Measurements from ENCODE around the gene KCNH6.

Gene KCNH6

DNA sequence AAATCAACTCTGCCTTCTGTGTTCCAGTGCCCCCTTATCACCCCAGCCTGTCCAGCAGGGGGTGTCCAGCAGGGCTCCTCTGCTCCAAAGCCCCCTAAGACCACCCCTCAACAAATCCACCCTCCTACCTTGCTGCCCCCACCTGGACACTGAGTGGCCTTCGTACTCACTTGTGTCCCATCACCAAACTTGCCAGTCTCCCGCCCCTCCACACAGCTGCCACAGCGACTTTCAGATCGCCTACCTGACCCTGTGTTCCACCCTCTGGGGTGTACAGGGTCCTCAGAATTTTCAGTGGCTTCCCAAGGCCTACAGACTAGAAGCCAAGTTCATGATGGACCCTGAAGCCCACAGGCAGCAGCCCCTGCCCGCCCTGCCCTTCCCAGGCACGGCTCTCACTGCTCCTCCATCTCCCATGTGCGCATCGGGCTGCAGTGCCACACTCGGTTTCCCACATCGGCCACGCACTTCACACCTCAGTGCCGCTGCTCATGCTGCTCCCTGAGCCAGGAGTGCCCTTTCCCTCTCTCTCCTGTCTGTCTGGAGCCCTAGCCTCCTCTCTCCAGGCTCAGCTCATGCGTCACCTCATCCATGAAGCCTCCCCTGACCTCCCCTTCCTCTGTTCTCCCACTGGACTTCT is 11.8 kb downstream of the KCNH6 start:
- POLR2A ChIA-PET = no interaction called here
- CTCF ChIA-PET = no interaction called here
- DNase-seq (ENCODE audit: extremely low spot score) = no peak
- TF ChIP-seq, protein P1, sequence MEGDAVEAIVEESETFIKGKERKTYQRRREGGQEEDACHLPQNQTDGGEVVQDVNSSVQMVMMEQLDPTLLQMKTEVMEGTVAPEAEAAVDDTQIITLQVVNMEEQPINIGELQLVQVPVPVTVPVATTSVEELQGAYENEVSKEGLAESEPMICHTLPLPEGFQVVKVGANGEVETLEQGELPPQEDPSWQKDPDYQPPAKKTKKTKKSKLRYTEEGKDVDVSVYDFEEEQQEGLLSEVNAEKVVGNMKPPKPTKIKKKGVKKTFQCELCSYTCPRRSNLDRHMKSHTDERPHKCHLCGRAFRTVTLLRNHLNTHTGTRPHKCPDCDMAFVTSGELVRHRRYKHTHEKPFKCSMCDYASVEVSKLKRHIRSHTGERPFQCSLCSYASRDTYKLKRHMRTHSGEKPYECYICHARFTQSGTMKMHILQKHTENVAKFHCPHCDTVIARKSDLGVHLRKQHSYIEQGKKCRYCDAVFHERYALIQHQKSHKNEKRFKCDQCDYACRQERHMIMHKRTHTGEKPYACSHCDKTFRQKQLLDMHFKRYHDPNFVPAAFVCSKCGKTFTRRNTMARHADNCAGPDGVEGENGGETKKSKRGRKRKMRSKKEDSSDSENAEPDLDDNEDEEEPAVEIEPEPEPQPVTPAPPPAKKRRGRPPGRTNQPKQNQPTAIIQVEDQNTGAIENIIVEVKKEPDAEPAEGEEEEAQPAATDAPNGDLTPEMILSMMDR (IDR thresholded peaks at IDR 0.05; ENCODE audit: control extremely low read depth, extremely low read depth, low read depth, missing control alignments) = no peak

DNA sequence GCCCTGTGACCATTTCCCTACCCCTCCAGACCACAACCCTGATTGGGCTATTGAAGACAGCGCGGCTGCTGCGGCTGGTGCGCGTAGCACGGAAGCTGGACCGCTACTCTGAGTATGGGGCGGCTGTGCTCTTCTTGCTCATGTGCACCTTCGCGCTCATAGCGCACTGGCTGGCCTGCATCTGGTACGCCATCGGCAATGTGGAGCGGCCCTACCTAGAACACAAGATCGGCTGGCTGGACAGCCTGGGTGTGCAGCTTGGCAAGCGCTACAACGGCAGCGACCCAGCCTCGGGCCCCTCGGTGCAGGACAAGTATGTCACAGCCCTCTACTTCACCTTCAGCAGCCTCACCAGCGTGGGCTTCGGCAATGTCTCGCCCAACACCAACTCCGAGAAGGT is 12.5 kb downstream of the KCNH6 start:
- no peak for DNase-seq (ENCODE audit: extremely low spot score)
- TF ChIP-seq, protein P1 (IDR thresholded peaks at IDR 0.05; ENCODE audit: control extremely low read depth, extremely low read depth, low read depth, missing control alignments) = no peak
- POLR2A ChIA-PET = no interaction called here
- CTCF ChIA-PET = no interaction called here

DNA sequence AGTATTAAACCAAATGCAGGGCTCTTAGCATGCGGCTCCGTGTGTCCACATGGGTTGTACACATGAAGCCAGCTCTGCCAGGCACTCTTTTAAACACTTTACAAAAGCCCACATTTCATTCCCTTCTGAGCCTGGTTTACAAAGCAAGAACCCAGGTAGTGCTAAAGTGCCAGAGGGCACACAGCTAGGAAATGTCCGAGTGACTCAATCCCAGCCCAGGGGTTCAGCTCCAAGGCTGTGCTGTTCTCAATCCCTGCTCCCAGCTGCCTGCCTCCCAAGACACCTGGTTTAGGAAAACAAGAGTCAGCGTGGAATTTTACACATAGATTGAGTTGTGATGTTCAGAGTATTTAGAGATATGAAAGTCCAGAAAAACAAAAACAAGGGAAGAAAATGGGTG is 13.8 kb downstream of the KCNH6 start:
- no peak for DNase-seq (ENCODE audit: extremely low spot score)
- CTCF ChIA-PET = interaction anchor here (0.9 kb wide), 1 partner anchor 112 kb away, joined by 3 read pairs; no protein-coding TSS in a partner anchor
- TF ChIP-seq, protein P1 (IDR thresholded peaks at IDR 0.05; ENCODE audit: control extremely low read depth, extremely low read depth, low read depth, missing control alignments) = no peak
- POLR2A ChIA-PET = no interaction called here

DNA sequence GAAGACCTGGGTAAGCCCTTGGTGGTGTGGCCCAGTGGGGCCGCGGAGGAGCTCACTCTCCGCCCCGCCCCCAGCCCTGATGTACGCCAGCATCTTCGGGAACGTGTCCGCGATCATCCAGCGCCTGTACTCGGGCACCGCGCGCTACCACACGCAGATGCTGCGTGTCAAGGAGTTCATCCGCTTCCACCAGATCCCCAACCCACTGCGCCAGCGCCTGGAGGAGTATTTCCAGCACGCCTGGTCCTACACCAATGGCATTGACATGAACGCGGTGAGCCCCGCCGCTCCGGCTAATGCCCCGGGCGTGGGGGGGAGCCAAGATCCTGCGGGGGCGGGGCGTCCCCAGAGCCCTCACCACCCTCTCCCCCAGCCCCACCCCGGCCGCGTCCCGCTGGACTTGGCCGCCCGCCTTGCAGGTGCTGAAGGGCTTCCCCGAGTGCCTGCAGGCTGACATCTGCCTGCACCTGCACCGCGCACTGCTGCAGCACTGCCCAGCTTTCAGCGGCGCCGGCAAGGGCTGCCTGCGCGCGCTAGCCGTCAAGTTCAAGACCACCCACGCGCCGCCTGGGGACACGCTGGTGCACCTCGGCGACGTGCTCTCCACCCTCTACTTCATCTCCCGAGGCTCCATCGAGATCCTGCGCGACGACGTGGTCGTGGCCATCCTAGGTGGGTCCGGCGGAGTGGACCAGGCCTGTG is 15.0 kb downstream of the KCNH6 start:
- CTCF ChIA-PET = no interaction called here
- POLR2A ChIA-PET = no interaction called here
- DNase-seq (ENCODE audit: extremely low spot score) = no peak
- TF ChIP-seq, protein P1 (IDR thresholded peaks at IDR 0.05; ENCODE audit: control extremely low read depth, extremely low read depth, low read depth, missing control alignments) = no peak

DNA sequence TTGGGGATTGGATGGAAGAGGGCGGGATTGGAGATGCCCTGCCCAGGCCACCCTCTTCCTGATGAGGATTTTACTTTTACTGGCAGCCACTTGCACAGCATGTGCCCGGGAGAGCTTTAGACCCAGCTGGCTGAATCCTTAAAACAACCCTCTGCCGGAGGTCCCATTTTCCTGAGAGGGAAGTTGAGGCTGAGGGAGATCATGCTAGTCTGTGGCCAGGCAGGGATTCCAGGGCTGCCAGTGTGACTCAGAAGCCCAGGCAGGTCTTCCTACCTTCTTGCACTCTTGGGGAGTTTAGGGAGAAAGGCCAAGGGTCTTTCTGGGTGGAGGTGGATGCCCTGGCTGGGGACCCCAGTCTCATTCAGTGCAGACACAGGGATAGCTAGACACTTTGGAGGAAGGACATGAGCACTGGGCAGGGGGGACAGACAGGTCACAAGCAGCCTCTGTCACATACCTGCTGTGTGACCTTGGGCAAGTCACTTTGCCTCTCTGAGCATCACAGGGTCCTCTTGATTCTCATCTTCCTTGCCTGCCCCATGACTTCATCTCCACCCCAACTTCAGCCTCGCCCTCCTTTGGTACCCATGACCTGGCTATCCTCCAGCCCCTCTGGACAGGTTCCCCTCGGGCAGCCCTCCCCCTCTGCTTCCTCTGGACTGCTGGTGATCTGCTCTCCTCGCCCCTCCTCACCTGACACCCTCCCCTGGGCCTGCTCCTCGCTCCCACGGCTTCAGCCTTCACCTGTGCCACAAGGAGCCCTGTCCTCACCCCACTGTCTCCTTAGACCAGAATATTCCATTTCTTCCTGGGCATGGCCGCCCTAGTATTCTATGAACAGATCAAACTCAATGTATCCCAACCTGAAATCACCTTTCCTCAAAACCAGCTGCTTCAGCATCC is 15.8 kb downstream of the KCNH6 start:
- TF ChIP-seq, protein P1 (IDR thresholded peaks at IDR 0.05; ENCODE audit: control extremely low read depth, extremely low read depth, low read depth, missing control alignments) = no peak
- ChIA-PET CTCF (no interaction called here), POLR2A (no interaction called here)
- DNase-seq (ENCODE audit: extremely low spot score) = no peak

DNA sequence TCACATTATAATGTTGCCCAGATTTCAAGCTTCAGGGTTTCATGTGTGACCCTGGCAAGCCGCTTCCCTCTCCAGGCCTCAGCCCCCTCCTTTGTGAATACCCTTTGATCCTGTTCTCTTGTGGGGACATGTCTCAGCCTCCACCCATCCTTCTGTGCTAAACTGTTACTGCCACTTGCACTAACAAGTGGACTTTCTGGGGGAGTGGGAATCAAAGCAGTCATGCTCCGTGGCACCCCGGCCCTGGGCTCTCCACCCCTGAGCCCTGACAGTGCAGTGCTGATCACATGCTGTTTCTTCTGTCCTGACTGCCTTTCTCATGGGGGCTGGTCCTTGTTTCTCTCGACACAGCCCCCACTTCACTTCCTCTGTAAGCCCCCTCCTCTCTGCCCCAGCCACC is 17.4 kb downstream of the KCNH6 start:
- ChIA-PET CTCF (no interaction called here), POLR2A (no interaction called here)
- no peak for DNase-seq (ENCODE audit: extremely low spot score)
- TF ChIP-seq, protein P1 (IDR thresholded peaks at IDR 0.05; ENCODE audit: control extremely low read depth, extremely low read depth, low read depth, missing control alignments) = no peak

Measured in GM10248 (cell line).